H1 (cell line): ENCODE results near the gene C3orf22. TPM values are rescaled to one million over a fixed set of nuclear protein-coding genes. Genes with fewer than 3 reads are reported as not detected.

Source experiments
- CTCF ChIA-PET: fragments of 300-600 bp; sonication (Branson Sonifier 250); formaldehyde crosslinking; loops from one replicate; lab custom pipeline; 2021; ENCODE audit not compliant: partially characterized antibody; lab: Charles Lee
- POLR2A ChIA-PET: fragments of 300-600 bp; sonication (Branson Sonifier 250); formaldehyde crosslinking; loops from one replicate; lab custom pipeline; 2021; ENCODE audit warnings: inconsistent platforms; ENCODE audit not compliant: partially characterized antibody; lab: Charles Lee
- DNase-seq, 2 experiments: peaks; one replicate each; pipeline versions ENCODE4 v3.0.0 to v3.0.0-alpha.2; 2010 to 2022; ENCODE audit warnings: low spot score in 2 of 2, low read depth in 1 of 2, mixed read lengths in 1 of 2
- FAIRE-seq: peaks from 2 replicates; lab custom pipeline; 2011; peaks lifted over from hg19 to GRCh38; lab: Jason Lieb, UNC
- H2AFZ ChIP-seq: 2 replicates; pipeline ENCODE4 v1.8.1; 2012; ENCODE audit warnings: low read length, inconsistent platforms
- H2AK5ac ChIP-seq: 2 replicates; pipeline ENCODE4 v1.6.1; 2013; ENCODE audit warnings: low read depth, low read length
- H2BK120ac ChIP-seq: replicated peaks from 2 replicates; pipeline ENCODE3; 2013; ENCODE audit warnings: low read depth, low read length, inconsistent platforms
- H2BK12ac ChIP-seq: 2 replicates; pipeline ENCODE4 v1.6.1; 2013; ENCODE audit warnings: low read depth, low read length
- H2BK15ac ChIP-seq: 2 replicates; pipeline ENCODE4 v1.6.1; 2013; ENCODE audit warnings: low read length
- H2BK20ac ChIP-seq: 2 replicates; pipeline ENCODE4 v1.6.1; 2013; ENCODE audit warnings: low read length
- H2BK5ac ChIP-seq: 2 replicates; pipeline ENCODE4 v1.6.1; 2013; ENCODE audit warnings: low read depth, low read length
- H3K14ac ChIP-seq: 2 replicates; pipeline ENCODE4 v1.6.1; 2013; ENCODE audit warnings: inconsistent platforms; ENCODE audit not compliant: insufficient read length
- H3K18ac ChIP-seq: 2 replicates; pipeline ENCODE4 v1.6.1; 2013; ENCODE audit warnings: low read length; ENCODE audit errors: extremely low read depth
- H3K23ac ChIP-seq: 2 replicates; pipeline ENCODE4 v1.6.1; 2013; ENCODE audit warnings: inconsistent platforms; ENCODE audit not compliant: insufficient read length
- H3K23me2 ChIP-seq: 2 replicates; pipeline ENCODE4 v1.6.1; 2013; ENCODE audit warnings: low read depth, low read length
- H3K27ac ChIP-seq: 2 replicates; pipeline ENCODE4 v1.6.1; 2011; ENCODE audit warnings: low read depth, low read length, inconsistent platforms
- H3K27me3 ChIP-seq, 4 experiments: replicated peaks in 1 of 4; 1 replicate in 1 of 4; 2 replicates in 3 of 4; pipeline versions ENCODE4 v1.6.1 to v1.8.1; 2011 to 2013; ENCODE audit warnings: low read length in 3 of 4, mild to moderate bottlenecking in 3 of 4, inconsistent platforms in 2 of 4, mixed read lengths in 2 of 4, moderate library complexity in 1 of 4; ENCODE audit not compliant: control insufficient read depth in 3 of 4, insufficient read depth in 3 of 4; ENCODE audit errors: extremely low read depth in 1 of 4
- H3K36me3 ChIP-seq, 4 experiments: 2 replicates each; pipeline versions ENCODE4 v1.6.1 to v1.8.1; 2011 to 2013; ENCODE audit warnings: mild to moderate bottlenecking in 4 of 4, low read length in 3 of 4, moderate library complexity in 2 of 4, control low read depth in 1 of 4, inconsistent platforms in 1 of 4; ENCODE audit not compliant: insufficient read depth in 4 of 4, control insufficient read depth in 2 of 4
- H3K4ac ChIP-seq: replicated peaks from 2 replicates; pipeline ENCODE3; 2013; ENCODE audit warnings: low read length, low read depth, mixed read lengths, inconsistent platforms; ENCODE audit not compliant: insufficient read length
- H3K4me1 ChIP-seq, 4 experiments: replicated peaks in 1 of 4; 1 replicate in 1 of 4; 2 replicates in 3 of 4; pipeline versions ENCODE4 v1.6.1 to v1.8.1; 2011 to 2013; ENCODE audit warnings: low read length in 3 of 4, inconsistent platforms in 2 of 4, mixed read lengths in 1 of 4; ENCODE audit not compliant: insufficient read depth in 4 of 4, control insufficient read depth in 3 of 4
- H3K4me2 ChIP-seq, 2 experiments: 2 replicates each; pipeline versions ENCODE4 v1.6.1 to v1.8.1; 2011 to 2013; ENCODE audit warnings: low read depth in 2 of 2, low read length in 2 of 2, control low read depth in 1 of 2, inconsistent platforms in 1 of 2, mild to moderate bottlenecking in 1 of 2; ENCODE audit not compliant: insufficient read depth in 1 of 2
- H3K4me3 ChIP-seq, 4 experiments: fragments of 200-600, 300-600 bp in 1 of 4; sonication (generic), shearing (Covaris generic), sonication (Bioruptor Twin) in 1 of 4; 2 replicates each; pipeline versions ENCODE4 v1.5.1 to v1.8.1; 2011 to 2016; ENCODE audit warnings: low read length in 4 of 4, low read depth in 3 of 4, control low read depth in 2 of 4, inconsistent platforms in 2 of 4, mild to moderate bottlenecking in 2 of 4, mixed read lengths in 1 of 4, moderate library complexity in 1 of 4; ENCODE audit not compliant: insufficient read depth in 2 of 4; ENCODE audit errors: extremely low read depth in 1 of 4
- H3K56ac ChIP-seq: replicated peaks from 2 replicates; pipeline ENCODE3; 2013; ENCODE audit warnings: low read depth, mild to moderate bottlenecking, mixed read lengths, low read length, inconsistent platforms; ENCODE audit not compliant: insufficient read length
- H3K79me1 ChIP-seq: 2 replicates; pipeline ENCODE4 v1.6.1; 2013; ENCODE audit warnings: low read depth, low read length, control low read depth
- H3K79me2 ChIP-seq, 2 experiments: 2 replicates each; pipeline versions ENCODE4 v1.6.1 to v1.8.1; 2012 to 2013; ENCODE audit warnings: low read length in 2 of 2, mild to moderate bottlenecking in 2 of 2, inconsistent platforms in 1 of 2; ENCODE audit not compliant: insufficient read depth in 2 of 2, control insufficient read depth in 1 of 2
- H3K9ac ChIP-seq, 4 experiments: replicated peaks in 1 of 4; 1 replicate in 1 of 4; 2 replicates in 3 of 4; pipeline versions ENCODE4 v1.6.1 to v1.8.1; 2011 to 2013; ENCODE audit warnings: low read depth in 3 of 4, low read length in 3 of 4, control low read depth in 2 of 4, mild to moderate bottlenecking in 2 of 4, moderate library complexity in 2 of 4, inconsistent platforms in 1 of 4; ENCODE audit errors: extremely low read depth in 1 of 4
- H3K9me3 ChIP-seq, 2 experiments: 2 replicates each; pipeline versions ENCODE4 v1.6.1 to v1.8.1; 2012 to 2013; ENCODE audit warnings: mild to moderate bottlenecking in 2 of 2, moderate library complexity in 2 of 2, control low read depth in 1 of 2, inconsistent platforms in 1 of 2, low read depth in 1 of 2, low read length in 1 of 2, mixed read lengths in 1 of 2; ENCODE audit not compliant: insufficient read depth in 2 of 2
- H4K20me1 ChIP-seq, 2 experiments: replicated peaks in 1 of 2; 2 replicates each; pipeline versions ENCODE3 to v1.8.1; 2011 to 2013; ENCODE audit warnings: inconsistent platforms in 2 of 2, low read length in 2 of 2, mild to moderate bottlenecking in 1 of 2; ENCODE audit not compliant: insufficient read depth in 2 of 2, control insufficient read depth in 1 of 2
- H4K5ac ChIP-seq: 2 replicates; pipeline ENCODE4 v1.6.1; 2013; ENCODE audit warnings: low read length, low read depth, mixed read lengths, inconsistent platforms; ENCODE audit not compliant: insufficient read length
- H4K8ac ChIP-seq: 2 replicates; pipeline ENCODE4 v1.8.0; 2013; ENCODE audit warnings: mild to moderate bottlenecking, moderate library complexity, low read length, inconsistent platforms; ENCODE audit not compliant: insufficient read depth; ENCODE audit errors: extremely low read depth
- H4K91ac ChIP-seq: replicated peaks from 2 replicates; pipeline ENCODE3; 2013; ENCODE audit warnings: low read length, mixed read lengths, inconsistent platforms; ENCODE audit not compliant: insufficient read length
- BACH1 ChIP-seq: IDR thresholded peaks from 2 replicates; pipeline ENCODE4 v1.6.1; 2012; ENCODE audit warnings: low read length, improper control_type of control experiment
- CHD1 ChIP-seq: IDR thresholded peaks from 2 replicates; pipeline ENCODE4 v1.6.1; 2012; ENCODE audit warnings: low read depth, low read length, improper control_type of control experiment
- GTF2F1 ChIP-seq: IDR thresholded peaks from 2 replicates; pipeline ENCODE4 v1.6.1; 2012; ENCODE audit warnings: low read depth, low read length, improper control_type of control experiment, borderline replicate concordance
- WGBS, 2 experiments: shearing (Covaris generic) in 1 of 2; methylation state at CpG; one replicate each; pipeline versions ENCODE4 v1.1.6 to v1.1.7; 2013 to 2015; ENCODE audit warnings: low lambda C conversion rate in 2 of 2, mixed read lengths in 2 of 2, inconsistent platforms in 1 of 2, low coverage in 1 of 2, missing lambda C conversion rate in 1 of 2; ENCODE audit not compliant: insufficient replicate concordance in 2 of 2, insufficient coverage in 1 of 2, insufficient read length in 1 of 2; ENCODE audit errors: extremely low coverage in 1 of 2, missing lambda C conversion rate in 1 of 2; 5-methylcytosine and 5-hydroxymethylcytosine counted together
- polyA plus RNA-seq, 7 experiments: library from polyadenylated mRNA; depleted of rRNA in 3 of 7; stranded (reverse) in 5 of 7; unstranded in 2 of 7; fragments of >200 nt in 5 of 7; fragments of 200-250 nt in 2 of 7; gene quantifications; 1 replicate in 5 of 7; 2 replicates in 1 of 7; 4 replicates in 1 of 7; pipeline versions ENCODE4 v1.2.1 to v1.2.3, GENCODE V29; 2011 to 2013; ENCODE audit warnings: missing spikeins in 2 of 7, mixed read lengths in 2 of 7
- total RNA-seq: library from RNA; stranded (reverse); fragmentation: NEBNext Ultra II Directional; extraction: Animal tissue kit (Norgen Biotek cat#: 25700); gene quantifications from 2 replicates; pipeline ENCODE4 v1.2.1, GENCODE V29; 2021

Gene C3orf22
- total and polyA plus RNA-seq, 2 of the 8 experiments (the other 6 are each of a cell fraction or from before 2014, with no cell fraction given) = not detected

GRCh38 chr3:126550488-126551051 lies 8.2 kb downstream of the C3orf22 start:
- Histone ChIP-seq H4K91ac (no peak overlapping the region), H2BK120ac (no peak overlapping the region), H3K36me3 (no peaks in the 10 kb centered on the region; a peak in 1 of 8 replicates), H4K20me1 (no peaks in the 10 kb centered on the region), H3K23ac (no peak overlapping the region), H4K5ac (no peak overlapping the region), H3K4ac (no peak overlapping the region), H3K79me1 (no peaks in the 10 kb centered on the region), H3K27ac (no peak overlapping the region), H3K79me2 (no peaks in the 10 kb centered on the region), H2BK20ac (peak overlapping the region; percentile 72; the same call in 1 of the 2 replicates), H2BK5ac (peak overlapping the region; percentile 91; the same call in 1 of the 2 replicates), H2AK5ac (0 out of 2 replicates have a peak overlapping the region, but pooled peaks have one; percentile 24), H3K56ac (no peak overlapping the region), H3K14ac (no peak overlapping the region), H3K4me3 (no peak overlapping the region), H3K23me2 (peaks cover 3% of the 10 kb centered on the region; the same call in 1 of the 2 replicates), H4K8ac (no peak overlapping the region), H3K4me2 (no peak overlapping the region), H2BK12ac (peak overlapping the region; percentile 90; the same call in 1 of the 2 replicates), H3K4me1 (peaks cover 0 to 20% (median 10%) of the 10 kb centered on the region in 4 experiments; a peak in 6 of 7 replicates), H2BK15ac (no peak overlapping the region; the same call in none of the 2 replicates), H3K9me3 (no peaks in the 10 kb centered on the region), H3K18ac (peak overlapping the region; percentile 83; the same call in 1 of the 2 replicates), H2AFZ (no peak overlapping the region), H3K9ac (no peak overlapping the region), H3K27me3 (no peaks in the 10 kb centered on the region)
- FAIRE-seq = no peak
- 90% methylated on average over 10 of the region's 11 CpGs; no CpG with 5 or more reads in 1 of the 2 experiments for WGBS, 2 experiments
- peak in 1 of 2 experiments; percentile 40 for DNase-seq
- ChIA-PET POLR2A (no interaction called here), CTCF (interaction anchor here (0.8 to 2.9 kb wide), 6 partner anchors 9 to 60 kb away, joined by 3 to 12 read pairs (median 4); partner anchors contain the start of gene CHST13)
- TF ChIP-seq GTF2F1 = no peak
- no peak for TF ChIP-seq CHD1
- no peak for TF ChIP-seq BACH1
